H4 (cell line): ENCODE results near the gene ACKR2. TPM values are rescaled to one million over a fixed set of nuclear protein-coding genes. Genes with fewer than 3 reads are reported as not detected.

Experiments
- total RNA-seq: library from RNA; depleted of rRNA; stranded (reverse); fragments of >200 nt; shearing (Covaris generic); gene quantifications from 2 replicates; pipeline ENCODE4 v1.2.3, GENCODE V29; 2014; rRNA removed

Gene ACKR2
- total RNA-seq, 1 experiment from 2014 or later: not detected

Other genes with a start within 250 kb of the ACKR2 start
- gene SEC22C, start 227.5 kb upstream of the ACKR2 start, total RNA-seq: 42.4 and 48.1 TPM in 2 replicates
- 32.2 and 41.9 TPM in 2 replicates for gene SS18L2, start 218.6 kb upstream of the ACKR2 start, total RNA-seq
- gene NKTR, start 208.8 kb upstream of the ACKR2 start, total RNA-seq: 3.8 and 6.2 TPM in 2 replicates
- 1.9 and 3.8 TPM in 2 replicates for gene ZBTB47, start 155.7 kb upstream of the ACKR2 start, total RNA-seq
- gene KLHL40, start 123.9 kb upstream of the ACKR2 start, total RNA-seq: not detected in 2 replicates
- not detected in 2 replicates for gene HHATL, start 106.6 kb upstream of the ACKR2 start, total RNA-seq
- not detected in 2 replicates for gene CCDC13, start 36.2 kb upstream of the ACKR2 start, total RNA-seq
- 134 and 182 TPM in 2 replicates for gene HIGD1A, start 5.0 kb upstream of the ACKR2 start, total RNA-seq
- not detected in 2 replicates for gene CYP8B1, start 66.4 kb downstream of the ACKR2 start, total RNA-seq
- gene ZNF662, start 96.7 kb downstream of the ACKR2 start, total RNA-seq: 0.06 TPM in 1 of 2 replicates, not detected in the other
- 0.08 and 0.14 TPM in 2 replicates for gene GASK1A, start 169.9 kb downstream of the ACKR2 start, total RNA-seq